ENCODE results near the gene ARHGEF4.

ARHGEF4 gene

DNA sequence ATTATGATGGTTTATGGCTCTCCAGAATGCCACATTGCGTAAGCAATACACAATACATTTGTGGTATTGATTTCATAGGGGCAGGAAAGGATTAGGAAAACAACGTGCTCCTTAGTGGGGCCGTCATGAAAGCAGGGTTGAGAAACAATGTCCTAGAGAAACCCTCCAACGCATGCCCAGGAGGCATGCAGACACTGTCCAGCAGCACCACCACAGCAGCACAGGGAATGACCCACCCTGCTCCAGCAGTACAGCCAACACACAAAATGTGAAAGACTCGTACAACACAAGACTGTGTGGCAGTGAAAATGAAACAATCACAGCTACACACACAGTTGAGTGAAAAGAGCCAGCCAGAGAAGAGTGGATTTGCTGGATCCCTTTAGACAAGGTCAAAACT, 190.2 kb downstream of the ARHGEF4 start:
- no peak for DNase-seq

DNA sequence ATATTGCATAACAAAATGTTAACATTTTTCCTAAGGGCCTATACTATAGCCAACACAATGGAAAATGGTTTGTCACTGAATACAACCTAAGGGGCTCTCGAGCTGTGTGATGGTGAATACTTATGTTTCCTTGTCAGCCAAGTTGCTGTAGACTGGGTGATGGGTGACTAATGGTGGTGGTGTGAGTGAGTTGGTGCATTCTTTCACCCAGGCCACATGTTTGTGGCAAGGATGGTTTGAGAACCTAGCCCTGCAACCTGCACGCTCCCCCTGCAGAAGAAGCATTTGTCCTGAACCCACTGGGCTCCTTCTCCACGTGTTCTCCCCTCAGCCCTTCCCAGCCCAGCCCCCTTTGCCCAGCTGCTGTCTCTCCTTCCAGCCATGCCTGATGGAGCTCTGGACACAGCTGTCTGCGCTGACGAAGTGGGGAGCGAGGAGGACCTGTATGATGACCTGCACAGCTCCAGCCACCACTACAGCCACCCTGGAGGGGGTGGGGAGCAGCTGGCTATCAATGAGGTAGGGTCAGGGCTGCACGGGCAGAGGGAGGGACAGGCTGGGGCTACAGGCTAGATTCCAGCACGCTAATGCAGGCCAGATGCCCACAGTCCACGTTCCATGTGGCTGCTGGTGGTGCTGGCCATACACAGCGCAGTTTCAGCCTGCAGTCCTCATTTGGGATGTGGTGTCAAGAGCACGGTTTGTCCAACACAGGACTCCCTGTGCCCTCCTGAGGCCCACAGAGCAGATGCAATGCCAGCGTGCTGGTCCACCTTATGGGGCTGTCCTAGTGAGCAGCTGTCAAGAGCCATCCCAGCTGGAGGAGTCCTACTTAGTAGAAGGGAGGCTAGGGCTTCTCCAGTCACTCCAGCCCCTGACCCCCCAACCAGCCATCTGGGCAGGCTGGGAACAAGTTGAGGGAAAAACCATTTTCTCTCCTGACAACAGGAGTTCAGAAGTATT, 191.1 kb downstream of the ARHGEF4 start:
- no peak for DNase-seq

DNA sequence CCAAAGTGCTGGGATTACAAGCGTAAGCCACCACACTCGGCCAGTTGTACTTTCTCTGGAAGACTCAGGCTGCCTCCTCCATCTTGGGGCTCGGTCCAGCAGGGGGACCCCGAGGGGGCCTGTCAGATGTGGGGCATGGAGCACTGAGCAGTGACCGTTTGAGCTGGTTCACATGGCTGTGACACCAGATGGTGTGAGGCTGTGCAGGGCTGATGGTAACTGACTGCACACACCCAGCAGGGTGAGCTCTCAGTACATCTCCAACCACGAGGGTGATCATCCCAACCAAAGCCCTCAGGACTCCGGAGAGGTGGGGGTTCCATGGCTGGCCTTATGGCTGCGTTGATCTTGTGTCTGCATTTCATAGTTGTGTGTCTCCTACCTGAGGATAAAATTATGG, 193.1 kb downstream of the ARHGEF4 start:
- no peak for DNase-seq

DNA sequence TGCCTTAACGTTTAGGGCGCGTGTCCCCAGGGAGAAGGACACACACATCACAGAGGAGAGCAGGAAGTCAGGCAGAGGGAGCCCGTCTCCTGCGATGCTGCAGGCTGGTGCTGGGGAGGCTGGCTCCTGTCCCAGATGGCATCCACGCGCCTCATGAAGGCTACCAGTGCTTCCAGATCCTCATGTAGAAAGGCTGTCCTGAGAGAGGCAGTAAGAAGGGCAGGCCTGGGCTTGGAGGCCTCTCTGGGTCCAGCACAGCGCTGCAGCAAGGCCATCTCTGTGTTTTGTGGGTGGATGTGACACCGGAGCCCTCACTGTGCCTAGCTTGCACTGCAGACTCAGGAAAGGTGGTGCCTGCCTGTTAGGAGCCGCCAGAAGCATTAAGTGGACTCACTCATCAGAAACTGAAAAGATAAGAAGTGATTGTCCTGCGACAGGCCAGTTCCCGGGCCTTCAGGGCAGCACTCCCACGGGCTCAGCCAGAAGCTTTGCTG, 193.8 kb downstream of the ARHGEF4 start:
- no peak for DNase-seq

DNA sequence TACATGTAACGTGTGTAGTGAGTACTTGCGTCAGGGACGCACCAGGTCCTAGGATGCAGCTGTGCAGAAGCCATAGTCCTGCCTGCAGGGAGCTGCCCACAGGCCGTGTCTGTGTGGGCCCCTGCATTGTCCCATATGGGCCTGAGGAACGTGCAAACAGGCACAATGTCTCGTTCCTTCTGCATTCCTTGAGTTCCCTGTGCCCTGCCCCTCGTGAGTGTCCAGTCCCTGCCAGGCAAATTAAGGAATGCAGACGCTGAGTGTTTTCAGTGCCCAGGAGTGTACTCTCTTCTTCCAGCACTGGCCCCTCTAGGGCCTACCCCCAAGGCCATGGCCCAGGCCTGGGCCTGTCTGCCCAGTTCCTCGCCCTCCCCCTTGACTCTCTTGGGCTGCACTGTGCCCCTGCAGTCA, 194.7 kb downstream of the ARHGEF4 start:
- no peak for DNase-seq

DNA sequence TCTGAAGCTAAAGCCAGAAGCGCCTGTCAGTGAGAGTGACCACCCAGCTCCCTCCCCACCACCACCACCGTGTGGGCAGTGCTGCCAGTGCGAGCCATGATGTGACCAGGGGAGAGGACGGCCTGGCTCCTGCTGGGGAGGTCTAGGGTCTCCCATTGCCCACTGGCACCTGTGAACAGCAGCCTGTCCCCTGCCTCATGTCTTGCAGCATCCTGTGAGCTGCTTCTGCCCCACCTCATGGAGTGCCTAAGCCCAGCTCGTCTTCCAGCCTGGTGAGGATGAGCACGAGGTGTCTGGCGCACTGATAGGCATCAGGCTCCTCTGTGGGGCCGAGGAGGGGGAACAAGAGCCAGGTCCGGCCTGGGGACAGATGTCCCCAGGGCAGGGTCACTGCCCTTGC, 195.2 kb downstream of the ARHGEF4 start:
- DNase-seq: no peak

DNA sequence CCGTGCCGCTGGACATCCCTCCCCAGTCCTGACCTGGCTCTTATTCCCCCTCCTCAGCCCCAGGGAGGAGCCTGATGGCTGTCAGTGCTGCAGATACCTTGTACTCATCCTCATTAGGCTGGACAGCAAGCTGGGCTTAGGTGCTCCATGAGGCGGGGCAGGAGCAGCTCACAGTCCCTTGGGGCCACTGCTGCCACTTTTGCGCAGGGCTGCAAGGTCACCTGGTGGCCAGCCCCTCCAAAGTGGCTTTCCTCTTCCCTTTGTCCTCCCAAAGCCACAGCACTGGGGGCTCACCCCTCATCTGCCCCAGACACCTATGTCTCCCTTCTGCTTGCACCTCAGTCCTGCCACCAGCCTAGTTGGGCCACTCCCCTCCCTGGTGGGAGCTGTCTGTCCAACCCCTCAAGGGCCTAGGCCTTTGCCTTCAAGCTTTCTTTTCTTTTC, 195.7 kb downstream of the ARHGEF4 start:
- DNase-seq: no peak

DNA sequence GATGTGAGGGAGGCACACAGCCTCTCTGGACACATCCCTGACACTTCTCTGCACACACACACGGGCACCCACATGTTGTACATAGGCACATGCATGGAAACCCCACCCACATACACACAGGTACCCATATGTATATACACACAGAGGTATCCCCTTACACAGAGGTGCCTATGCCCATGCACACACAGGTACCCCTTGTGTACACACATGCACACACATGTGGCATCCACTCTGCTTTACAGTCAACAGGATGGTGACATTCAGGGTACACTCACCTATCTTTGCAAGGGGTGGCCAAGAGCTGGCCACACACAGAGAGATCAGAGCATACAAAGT, 197.0 kb downstream of the ARHGEF4 start:
- no peak for DNase-seq

DNA sequence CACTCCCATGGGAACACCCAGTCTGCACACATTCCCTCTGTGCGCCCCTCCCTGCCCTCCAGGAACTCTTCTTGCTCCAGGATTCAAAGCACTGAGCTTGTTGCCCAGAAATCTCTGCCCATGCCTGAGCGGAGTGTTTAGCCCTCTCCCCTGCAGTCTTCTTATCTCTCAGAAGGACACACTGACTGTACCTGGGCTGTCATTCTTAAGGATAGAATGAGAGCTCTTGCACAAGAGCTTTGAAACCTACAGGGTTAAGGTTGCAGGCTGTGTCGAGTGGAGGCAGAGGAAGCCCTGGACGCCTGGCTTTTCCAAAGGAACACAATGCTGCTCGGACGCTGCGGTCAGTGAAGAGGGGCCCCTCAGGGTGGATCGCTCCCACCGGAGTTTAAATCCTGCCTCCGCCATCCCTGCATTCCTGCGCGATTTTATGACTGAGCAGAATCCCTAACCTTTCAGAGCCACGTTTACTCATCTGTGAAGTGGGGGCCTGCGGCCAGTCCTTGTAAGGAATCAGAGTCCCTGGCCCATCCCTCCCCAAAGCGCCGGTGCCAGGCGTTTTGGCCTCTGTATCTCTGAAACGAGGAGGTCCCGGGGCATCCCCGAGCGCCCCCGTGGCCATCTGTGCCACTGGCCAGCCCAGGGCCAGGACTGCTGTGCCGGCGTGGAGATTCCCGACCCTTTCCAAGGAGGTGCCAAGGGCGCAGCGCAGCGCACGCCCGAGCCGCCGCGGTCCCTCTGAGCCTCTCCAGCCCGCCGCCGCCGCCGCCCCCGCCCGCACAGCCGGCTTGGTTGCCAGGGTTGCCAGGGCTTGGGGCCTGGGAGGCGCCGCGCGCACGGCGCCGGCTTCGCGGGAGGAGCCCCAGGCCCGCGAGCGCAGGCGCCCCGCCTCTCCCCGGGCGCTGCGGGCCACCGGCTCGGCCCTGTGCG, 197.7 kb downstream of the ARHGEF4 start:
- no peak for DNase-seq

DNA sequence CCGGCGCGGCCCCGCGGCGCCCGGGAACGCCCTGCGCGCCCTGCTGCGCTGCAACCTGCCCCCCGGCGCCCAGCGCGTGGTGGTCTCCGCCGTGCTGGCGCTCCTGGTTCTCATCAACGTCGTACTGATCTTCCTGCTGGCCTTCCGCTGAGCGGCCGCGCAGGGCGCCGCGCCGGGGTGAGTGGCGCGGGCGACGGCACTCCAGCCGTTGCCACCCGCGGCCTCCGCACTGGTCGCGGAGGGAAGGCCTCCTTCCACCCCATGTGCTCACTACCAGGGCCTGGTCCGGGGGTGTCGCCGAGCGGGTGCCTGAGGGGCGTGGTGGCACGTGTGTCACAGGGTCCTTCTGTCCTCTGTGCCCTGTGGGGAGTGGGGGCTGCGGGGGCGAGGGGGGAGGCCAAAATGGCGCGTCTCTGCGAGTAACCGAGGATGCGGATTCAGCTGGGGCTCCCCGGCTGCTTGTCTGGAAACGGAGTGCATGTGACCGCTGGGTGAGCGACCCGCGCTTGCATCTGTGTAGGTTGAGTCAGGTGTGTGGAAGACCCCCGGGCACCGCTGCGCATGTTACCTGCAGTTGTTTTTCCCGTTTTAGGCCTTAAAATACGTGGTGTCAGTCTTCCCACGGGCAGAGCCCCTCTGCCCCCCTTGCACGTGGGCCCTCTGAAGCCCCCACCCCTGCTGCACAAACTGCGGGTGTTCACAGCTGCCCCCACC, 198.6 kb downstream of the ARHGEF4 start:
- DNase-seq: no peak

DNA sequence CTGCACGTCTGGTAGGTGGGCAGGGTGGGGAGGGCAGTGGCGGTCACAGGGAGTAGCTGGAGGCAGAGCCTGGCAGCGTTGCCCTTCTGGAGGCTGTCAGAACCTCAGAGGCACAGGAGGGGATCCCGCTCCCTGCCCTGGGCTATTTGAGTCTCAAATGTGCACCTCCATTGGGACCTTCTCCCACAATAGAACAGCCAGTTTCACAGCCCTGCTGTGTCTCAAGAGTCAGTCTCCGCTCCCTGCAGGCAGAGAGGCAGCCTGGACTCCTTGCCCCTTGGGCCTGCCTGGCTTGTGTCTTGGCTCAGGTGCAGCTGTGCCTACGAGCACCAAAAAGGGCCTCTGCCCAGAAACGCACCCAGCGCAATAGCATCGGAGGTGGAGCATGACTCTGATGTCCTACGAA, 199.1 kb downstream of the ARHGEF4 start:
- no peak for DNase-seq

DNA sequence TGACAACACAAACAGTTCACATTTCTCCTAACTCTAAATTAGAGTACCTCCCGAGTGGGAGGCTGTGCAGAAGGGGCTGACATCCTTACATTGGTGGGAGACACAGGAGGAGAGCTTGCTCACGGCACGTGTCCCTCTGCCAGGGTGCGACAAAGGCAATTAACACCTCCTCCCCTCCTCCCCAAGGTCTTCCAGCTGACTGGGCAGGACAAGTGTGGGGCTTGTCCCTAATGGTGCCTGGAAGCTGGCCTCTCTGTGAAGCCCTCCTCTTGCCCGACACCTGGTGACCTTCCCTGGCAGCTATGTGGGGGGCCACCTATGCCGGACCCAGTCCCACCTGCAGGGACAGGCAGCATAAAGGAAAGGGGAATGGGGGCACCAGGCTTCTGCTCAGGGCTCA, 199.6 kb downstream of the ARHGEF4 start:
- no peak for DNase-seq

DNA sequence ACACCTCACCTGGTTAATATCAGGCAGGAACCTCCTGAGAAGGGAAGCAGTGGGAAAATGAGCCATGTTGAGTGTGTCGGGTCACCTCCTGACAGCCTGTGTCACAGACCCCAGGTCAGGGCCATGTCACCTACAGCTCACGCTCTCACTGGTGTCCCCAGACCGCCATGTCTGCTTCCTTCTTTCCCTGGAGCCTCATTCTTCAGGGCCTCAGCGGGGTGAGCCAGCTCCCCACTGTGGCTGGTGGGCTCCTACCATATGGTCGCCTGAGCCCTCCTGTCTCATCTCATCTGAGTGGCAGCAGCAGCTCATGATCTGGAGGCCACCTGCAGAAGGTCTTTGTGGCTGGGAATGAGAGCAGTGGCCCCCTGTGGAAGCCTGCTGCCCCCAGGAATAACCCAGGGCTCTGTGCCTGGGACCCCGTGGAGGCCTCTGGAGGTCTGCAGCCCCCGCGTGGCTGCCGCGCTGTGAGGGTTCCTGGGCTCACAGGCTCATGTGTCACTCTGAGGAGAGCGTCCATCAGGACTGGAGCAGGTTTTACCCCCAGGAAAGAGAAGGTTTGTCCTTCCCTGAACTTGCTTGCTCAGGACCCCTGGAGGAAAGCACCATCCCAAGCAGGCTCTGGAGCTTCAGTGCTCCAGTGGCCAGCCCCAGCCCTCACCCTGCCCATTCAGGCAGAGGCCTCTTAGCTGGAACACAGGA, 200.1 kb downstream of the ARHGEF4 start:
- no peak for DNase-seq

DNA sequence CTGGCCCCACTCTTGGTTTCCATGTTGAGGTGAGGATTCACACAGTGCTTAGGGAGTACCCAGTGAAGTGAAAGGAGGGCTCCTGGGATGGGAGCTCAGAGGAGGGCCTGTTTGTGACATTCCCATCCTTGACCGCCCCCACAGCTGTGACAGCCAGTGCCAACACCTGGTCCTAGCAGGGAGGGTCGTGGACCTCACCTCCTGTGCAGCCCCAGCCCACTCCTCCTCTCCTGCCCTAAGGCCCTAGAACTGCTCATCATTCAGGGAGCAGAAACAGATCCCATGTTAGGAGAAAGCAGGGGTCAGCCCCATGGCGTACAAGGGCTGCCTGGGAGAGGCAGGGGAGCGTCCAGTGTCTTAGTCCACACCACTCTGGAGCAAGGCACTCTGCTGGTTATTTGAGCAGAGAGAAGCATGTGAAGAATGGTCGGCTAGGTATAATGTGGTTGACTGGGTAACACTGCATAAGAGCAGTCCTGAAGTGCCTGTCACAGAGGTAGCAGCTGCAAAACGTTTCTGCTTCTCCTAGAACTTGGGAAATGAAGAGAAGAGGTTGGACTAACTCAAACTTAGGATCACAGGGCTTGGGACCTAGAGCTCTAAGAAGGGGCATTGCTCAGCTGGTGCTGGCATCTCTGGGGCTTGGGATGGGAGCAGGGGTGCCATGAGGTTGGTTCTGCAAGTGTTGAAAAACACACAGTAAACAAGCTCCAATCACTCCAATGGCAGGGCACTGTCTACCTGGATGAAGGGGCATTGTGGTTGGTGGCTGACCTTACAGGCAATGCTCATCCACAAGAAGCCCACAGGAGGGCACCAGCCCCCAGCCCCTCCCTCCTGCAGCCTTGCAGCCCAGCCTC, 200.9 kb downstream of the ARHGEF4 start:
- DNase-seq: no peak

DNA sequence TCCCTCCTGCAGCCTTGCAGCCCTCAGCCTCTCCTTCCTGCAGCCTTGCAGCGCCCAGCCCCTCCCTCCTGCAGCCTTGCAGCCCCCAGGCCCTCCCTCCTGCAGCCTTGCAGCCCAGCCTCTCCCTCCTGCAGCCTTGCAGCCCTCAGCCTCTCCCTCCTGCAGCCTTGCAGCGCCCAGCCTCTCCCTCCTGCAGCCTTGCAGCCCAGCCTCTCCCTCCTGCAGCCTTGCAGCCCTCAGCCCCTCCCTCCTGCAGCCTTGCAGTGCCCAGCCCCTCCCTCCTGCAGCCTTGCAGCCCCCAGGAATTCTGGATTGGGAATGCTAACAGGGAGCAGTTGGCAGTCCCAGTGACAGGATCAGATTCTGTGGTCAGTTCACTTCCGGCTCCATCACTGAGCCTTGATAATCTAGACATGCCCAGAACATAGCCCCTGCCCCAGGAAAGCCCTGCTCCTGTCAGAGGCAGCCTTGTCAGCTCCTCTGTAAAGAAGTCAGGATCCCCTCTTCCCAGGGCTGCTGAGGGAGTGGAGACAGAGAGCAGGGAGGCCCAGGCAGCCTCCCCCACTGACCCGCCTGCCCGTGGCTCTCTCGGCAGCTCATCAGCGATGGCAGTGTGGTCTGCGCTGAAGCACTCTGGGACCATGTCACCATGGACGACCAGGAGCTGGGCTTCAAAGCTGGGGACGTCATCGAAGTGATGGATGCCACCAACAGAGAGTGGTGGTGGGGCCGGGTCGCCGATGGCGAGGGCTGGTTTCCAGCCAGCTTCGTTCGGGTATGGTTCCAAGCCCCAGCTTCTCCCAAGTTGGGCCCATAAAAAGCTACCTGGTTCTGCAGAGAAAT, 201.8 kb downstream of the ARHGEF4 start:
- no peak for DNase-seq

DNA sequence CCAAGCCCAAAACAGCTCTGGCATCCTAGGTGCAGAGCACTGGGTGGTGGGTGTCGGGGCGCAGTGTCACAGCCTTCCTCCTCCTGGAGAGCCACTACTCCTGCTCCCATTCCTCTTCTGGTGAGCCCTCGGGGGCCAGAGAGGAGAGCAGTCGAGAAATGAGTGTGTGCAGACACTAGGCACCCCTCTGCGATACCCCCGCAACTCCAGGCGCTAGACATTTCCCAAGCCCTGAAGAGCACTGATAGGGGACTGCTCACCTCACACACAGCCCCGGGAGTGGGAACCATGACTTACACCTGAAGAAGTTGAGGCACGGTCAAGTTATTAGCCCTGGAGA, 202.4 kb downstream of the ARHGEF4 start:
- no peak for DNase-seq

DNA sequence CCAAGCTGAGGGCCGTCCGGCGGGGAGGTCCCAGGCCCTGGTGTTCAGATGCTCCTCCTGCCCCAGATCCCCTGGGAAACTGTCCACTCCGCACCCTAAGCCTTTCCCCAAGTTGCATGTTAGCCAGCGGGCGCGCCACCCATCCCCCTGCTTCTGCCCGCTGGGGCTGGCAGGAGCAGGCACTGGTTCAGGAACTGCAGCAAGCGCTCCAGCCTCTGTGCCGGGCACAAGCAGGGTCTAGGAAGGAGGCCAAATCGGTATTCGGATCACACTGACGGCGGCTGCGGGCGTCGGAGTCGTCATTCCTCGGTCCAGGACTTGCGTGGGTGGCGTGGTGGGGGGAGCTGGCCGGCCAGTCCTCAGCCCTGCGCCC, 202.8 kb downstream of the ARHGEF4 start:
- DNase-seq: no peak

DNA sequence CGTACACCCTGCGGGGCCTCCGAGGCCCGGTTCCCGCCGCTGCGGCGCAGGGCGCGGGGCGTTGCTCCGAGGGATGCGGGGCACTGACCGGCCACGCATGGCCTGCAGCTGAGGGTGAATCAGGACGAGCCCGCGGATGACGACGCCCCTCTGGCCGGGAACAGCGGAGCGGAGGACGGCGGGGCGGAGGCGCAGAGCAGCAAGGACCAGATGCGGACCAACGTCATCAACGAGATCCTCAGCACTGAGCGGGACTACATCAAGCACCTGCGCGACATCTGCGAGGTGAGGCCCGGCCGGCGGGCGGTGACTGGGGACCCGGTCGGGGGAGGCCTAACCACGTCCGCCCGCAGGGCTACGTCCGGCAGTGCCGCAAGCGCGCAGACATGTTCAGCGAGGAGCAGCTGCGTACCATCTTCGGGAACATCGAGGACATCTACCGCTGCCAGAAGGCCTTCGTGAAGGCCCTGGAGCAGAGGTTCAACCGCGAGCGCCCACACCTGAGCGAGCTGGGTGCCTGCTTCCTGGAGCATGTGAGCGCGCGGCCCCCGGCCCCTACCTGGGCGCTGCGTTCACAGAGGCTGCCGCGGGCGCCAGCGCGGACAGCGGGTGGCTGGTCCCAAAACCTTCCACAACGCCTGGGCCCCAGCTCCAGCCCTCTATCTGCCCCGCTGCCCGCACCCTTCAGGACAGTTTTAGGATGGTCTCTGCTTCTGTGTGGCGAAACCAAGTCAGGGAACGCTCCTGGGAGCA, 203.4 kb downstream of the ARHGEF4 start:
- DNase-seq: peak; percentile 33

DNA sequence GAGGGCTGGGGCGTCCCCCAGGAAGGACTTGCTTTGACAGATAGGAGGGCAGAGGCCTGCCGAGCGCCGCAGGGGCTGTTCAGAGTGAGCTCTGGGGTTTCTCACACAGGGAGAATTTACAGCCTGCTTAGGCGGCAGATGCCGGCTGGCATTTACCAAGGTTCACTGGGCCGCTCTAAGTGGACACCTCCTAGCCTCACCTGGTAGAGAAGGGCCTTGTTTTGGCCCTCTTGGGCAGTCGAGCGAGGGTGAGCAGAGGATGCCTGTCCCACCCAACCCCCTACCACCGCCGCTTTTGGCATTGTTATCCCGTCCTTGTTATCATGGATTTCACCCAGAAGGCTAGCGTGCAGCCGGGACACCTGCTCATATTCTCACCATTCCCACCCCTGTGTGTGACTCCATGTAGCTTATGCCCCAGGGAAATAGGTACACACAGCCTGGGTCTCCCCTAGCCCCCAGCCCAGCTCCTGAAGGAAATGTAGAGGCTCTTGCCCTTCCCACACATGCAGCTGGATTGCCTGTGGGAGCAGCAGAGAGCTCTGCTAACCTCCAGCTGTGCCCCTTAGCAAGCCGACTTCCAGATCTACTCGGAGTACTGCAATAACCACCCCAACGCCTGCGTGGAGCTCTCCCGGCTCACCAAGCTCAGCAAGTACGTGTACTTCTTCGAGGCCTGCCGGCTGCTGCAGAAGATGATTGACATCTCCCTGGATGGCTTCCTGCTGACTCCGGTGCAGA, 204.1 kb downstream of the ARHGEF4 start:
- peak; percentile 18 for DNase-seq
